ENCODE data around the gene INPP5A. TPM values are rescaled to one million over a fixed set of nuclear protein-coding genes. Genes with fewer than 3 reads are reported as not detected.

The INPP5A gene
- total and polyA plus RNA-seq, 4 donors, result 34.7 to 43.5 (median 41.2) TPM

GRCh38 chr10:132802694-132803320 lies 265.2 kb downstream of the INPP5A start:
- Histone ChIP-seq H3K9me3 (ENCODE audit: control insufficient read depth, insufficient read depth, low read length) (no peaks in the 10 kb centered on the region), H3K4me3 (ENCODE audit: low read depth, low read length) (no peak overlapping the region), H3K36me3 (ENCODE audit: control insufficient read depth, insufficient read depth, low read length) (no peaks in the 10 kb centered on the region), H3K4me1 (ENCODE audit: control insufficient read depth, insufficient read depth, low read length) (peaks cover 13% of the 10 kb centered on the region), H3K27ac (ENCODE audit: low read depth, low read length) (no peak overlapping the region), H3K27me3 (ENCODE audit: control insufficient read depth, insufficient read depth, low read length) (peaks cover 3% of the 10 kb centered on the region)
- DNase-seq (ENCODE audit: low read depth in 4 of 6, low spot score in 6 of 6), result no peak
- 80% methylated on average over 12 of the region's 16 CpGs for WGBS (ENCODE audit: insufficient coverage)

DNA sequence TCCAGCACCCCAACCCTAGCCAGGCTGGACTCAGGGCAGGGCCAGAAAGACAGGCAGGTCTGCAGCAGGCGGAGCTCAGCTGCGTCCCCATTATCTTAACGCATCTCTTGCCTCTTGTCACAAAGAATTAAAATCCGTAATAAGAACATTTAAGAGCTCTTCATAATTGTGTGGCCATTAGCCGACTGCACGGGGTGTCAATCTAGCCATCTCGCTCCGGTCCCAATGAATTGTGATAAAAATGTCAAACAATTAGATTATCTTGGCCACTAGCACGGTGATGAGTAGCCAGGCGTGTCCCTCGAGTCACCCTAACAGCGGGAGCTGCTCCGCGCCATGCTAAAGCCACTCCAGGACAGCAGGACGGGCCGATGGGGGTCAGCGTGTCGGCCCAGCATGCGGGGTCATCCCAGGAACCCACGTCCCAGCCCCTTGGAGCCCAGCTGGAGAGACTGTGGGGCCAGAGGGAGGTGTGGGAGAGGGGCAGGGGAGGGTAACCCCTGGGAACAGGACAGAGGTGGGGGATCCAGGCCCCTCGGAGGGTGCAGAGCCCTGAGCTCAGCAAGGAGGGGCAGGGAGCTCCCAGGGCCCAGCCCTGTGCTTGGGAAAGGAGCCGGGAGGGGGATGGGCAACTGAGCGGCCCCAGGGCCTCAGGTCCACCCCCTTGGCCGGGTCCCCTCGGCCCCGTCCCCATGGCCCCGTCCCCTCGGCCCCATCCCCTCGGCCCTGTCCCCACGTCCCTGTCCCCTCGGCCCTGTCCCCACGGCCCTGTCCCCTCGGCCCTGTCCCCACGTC lies 266.0 kb downstream of the INPP5A start:
- DNase-seq (ENCODE audit: low read depth in 4 of 6, low spot score in 6 of 6), result peak in 1 of 6 donors; percentile 33
- whole genome bisulfite sequencing (ENCODE audit: insufficient coverage), result 79% methylated on average over 31 of the region's 34 CpGs
- Histone ChIP-seq H3K36me3 (ENCODE audit: control insufficient read depth, insufficient read depth, low read length) (peaks cover 4% of the 10 kb centered on the region), H3K9me3 (ENCODE audit: control insufficient read depth, insufficient read depth, low read length) (no peaks in the 10 kb centered on the region), H3K27ac (ENCODE audit: low read depth, low read length) (no peak overlapping the region), H3K4me3 (ENCODE audit: low read depth, low read length) (no peak overlapping the region), H3K4me1 (ENCODE audit: control insufficient read depth, insufficient read depth, low read length) (peaks cover 19% of the 10 kb centered on the region), H3K27me3 (ENCODE audit: control insufficient read depth, insufficient read depth, low read length) (peaks cover 3% of the 10 kb centered on the region)

DNA sequence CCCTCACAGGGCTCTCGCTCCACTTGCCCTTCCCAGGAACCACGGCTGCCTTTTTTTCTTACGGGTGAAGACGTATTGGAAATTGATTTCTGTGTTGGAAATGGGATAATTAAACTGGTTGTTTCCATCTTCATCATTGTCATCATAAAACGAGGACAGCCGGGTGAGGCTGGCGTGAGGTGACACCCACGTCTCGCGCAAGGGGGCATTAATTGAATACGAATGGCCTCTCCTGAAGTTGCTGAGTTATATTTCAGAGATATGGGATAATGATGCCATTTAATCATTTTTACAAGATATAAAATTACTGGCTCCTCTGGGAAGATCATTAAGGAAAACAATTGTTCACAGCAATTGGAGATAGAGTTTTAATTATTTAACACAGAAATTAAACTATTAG lies 266.7 kb downstream of the INPP5A start:
- Histone ChIP-seq H3K27me3 (ENCODE audit: control insufficient read depth, insufficient read depth, low read length) (peaks cover 3% of the 10 kb centered on the region), H3K36me3 (ENCODE audit: control insufficient read depth, insufficient read depth, low read length) (peaks cover 8% of the 10 kb centered on the region), H3K9me3 (ENCODE audit: control insufficient read depth, insufficient read depth, low read length) (no peaks in the 10 kb centered on the region), H3K4me1 (ENCODE audit: control insufficient read depth, insufficient read depth, low read length) (peaks cover 19% of the 10 kb centered on the region), H3K4me3 (ENCODE audit: low read depth, low read length) (no peak overlapping the region), H3K27ac (ENCODE audit: low read depth, low read length) (no peak overlapping the region)
- peak in 1 of 6 donors; percentile 67 for DNase-seq (ENCODE audit: low read depth in 4 of 6, low spot score in 6 of 6)
- WGBS (ENCODE audit: insufficient coverage), result 56% methylated on average over 3 of the region's 11 CpGs

DNA sequence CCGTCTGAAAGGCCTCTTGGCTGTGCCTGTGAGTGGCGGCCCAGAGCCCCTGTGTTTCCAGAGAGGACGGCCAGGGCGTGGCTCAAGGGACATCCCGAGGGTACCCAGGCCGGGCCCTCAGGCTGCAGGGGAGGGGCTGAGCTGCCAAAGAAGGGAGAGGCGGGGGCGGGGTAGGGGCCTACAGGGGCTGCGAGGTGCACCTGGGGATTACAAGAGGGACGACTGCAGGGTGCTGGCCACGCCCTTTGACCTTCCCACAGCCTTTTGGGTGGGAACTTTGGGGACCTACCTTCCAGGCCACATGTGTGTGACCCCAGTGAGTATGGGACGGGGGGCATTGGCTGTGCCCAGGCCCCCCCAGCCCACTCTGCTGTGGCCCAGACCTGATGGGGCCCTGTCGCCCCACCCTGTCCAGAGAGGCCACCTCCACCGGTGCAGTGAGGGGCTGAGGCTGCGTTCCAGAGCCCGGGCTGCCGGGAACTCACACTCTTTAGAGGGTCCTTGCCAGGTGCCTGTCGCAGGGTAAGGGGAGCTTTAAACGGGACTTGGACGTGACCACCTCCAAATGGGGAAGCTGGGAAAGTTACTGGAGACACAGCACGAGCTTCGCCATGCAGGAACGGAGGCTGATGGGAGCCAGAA lies 267.3 kb downstream of the INPP5A start:
- no peak for DNase-seq (ENCODE audit: low read depth in 4 of 6, low spot score in 6 of 6)
- no peaks in the 10 kb centered on the region for H3K9me3 ChIP-seq (ENCODE audit: control insufficient read depth, insufficient read depth, low read length)
- H3K27ac ChIP-seq (ENCODE audit: low read depth, low read length), result no peak overlapping the region
- H3K36me3 ChIP-seq (ENCODE audit: control insufficient read depth, insufficient read depth, low read length), result peaks cover 8% of the 10 kb centered on the region
- H3K27me3 ChIP-seq (ENCODE audit: control insufficient read depth, insufficient read depth, low read length), result peaks cover 3% of the 10 kb centered on the region
- 70% methylated on average over 19 of the region's 23 CpGs for WGBS (ENCODE audit: insufficient coverage)
- peaks cover 19% of the 10 kb centered on the region for H3K4me1 ChIP-seq (ENCODE audit: control insufficient read depth, insufficient read depth, low read length)
- H3K4me3 ChIP-seq (ENCODE audit: low read depth, low read length), result no peak overlapping the region

- Histone ChIP-seq H3K4me1 (ENCODE audit: control insufficient read depth, insufficient read depth, low read length) (peaks cover 19% of the 10 kb centered on the region), H3K4me3 (ENCODE audit: low read depth, low read length) (no peak overlapping the region), H3K27ac (ENCODE audit: low read depth, low read length) (no peak overlapping the region), H3K9me3 (ENCODE audit: control insufficient read depth, insufficient read depth, low read length) (no peaks in the 10 kb centered on the region), H3K27me3 (ENCODE audit: control insufficient read depth, insufficient read depth, low read length) (peaks cover 3% of the 10 kb centered on the region), H3K36me3 (ENCODE audit: control insufficient read depth, insufficient read depth, low read length) (peaks cover 11% of the 10 kb centered on the region)
- DNase-seq (ENCODE audit: low read depth in 4 of 6, low spot score in 6 of 6), result no peak
- WGBS (ENCODE audit: insufficient coverage), result 57% methylated on average over 19 of the region's 21 CpGs
Observed at GRCh38 chr10:132805599-132805998, 268.0 kb downstream of the INPP5A start.

DNA sequence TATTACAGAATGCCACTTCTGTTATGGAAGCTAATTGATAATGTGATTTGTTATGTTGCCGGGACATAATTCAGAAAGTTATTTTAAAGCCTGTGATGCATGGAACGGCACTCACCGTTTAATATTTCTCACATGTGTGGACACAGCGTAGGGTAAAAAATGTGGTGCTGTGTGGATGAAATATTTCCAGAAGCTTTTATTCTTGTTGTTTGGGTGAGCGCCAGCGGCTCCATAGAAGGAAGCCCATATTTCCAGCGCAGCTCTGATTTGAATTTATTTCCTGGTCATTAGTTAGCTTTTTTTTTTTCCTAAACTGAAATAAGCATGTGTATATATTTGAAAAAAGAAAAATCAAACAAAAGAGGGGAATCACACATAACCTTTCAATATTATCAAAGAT lies 268.5 kb downstream of the INPP5A start:
- Histone ChIP-seq H3K9me3 (ENCODE audit: control insufficient read depth, insufficient read depth, low read length) (no peaks in the 10 kb centered on the region), H3K36me3 (ENCODE audit: control insufficient read depth, insufficient read depth, low read length) (peaks cover 13% of the 10 kb centered on the region)

DNA sequence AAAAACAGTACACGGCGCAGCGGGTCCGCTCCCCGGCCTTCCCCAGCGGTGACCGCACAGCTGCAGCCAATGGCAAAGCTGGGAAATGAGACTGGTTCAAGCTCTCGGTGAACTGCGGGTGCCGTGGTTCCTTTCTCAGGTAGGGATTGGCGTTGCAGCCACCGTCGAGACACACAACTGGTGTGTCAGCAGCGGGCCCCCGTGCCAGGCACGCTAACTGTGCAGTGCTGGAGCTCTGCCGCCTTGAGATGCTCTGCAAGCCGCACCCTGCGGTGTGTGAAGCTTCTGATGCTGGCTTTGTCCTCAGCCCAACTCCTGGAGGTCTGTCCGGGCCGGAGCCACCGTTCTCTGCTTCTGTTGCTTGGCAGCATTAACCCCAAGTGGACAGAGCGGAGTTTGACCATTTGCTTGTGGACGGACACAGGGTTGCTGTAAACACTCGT lies 269.0 kb downstream of the INPP5A start:
- Histone ChIP-seq H3K27ac (ENCODE audit: low read depth, low read length) (no peak overlapping the region), H3K36me3 (ENCODE audit: control insufficient read depth, insufficient read depth, low read length) (peaks cover 13% of the 10 kb centered on the region), H3K27me3 (ENCODE audit: control insufficient read depth, insufficient read depth, low read length) (peaks cover 3% of the 10 kb centered on the region), H3K4me1 (ENCODE audit: control insufficient read depth, insufficient read depth, low read length) (peaks cover 19% of the 10 kb centered on the region), H3K9me3 (ENCODE audit: control insufficient read depth, insufficient read depth, low read length) (no peaks in the 10 kb centered on the region), H3K4me3 (ENCODE audit: low read depth, low read length) (no peak overlapping the region)
- WGBS (ENCODE audit: insufficient coverage), result 77% methylated on average over 25 of the region's 25 CpGs
- DNase-seq (ENCODE audit: low read depth in 4 of 6, low spot score in 6 of 6), result no peak

More for the DNA sequence above, 268.5 kb downstream of the INPP5A start:
- Histone ChIP-seq H3K27me3 (ENCODE audit: control insufficient read depth, insufficient read depth, low read length) (peaks cover 3% of the 10 kb centered on the region), H3K27ac (ENCODE audit: low read depth, low read length) (no peak overlapping the region), H3K4me1 (ENCODE audit: control insufficient read depth, insufficient read depth, low read length) (peaks cover 19% of the 10 kb centered on the region), H3K4me3 (ENCODE audit: low read depth, low read length) (no peak overlapping the region)
- 93% methylated on average over 5 of the region's 7 CpGs for WGBS (ENCODE audit: insufficient coverage)
- peak in 1 of 6 donors; percentile 70 for DNase-seq (ENCODE audit: low read depth in 4 of 6, low spot score in 6 of 6)

DNA sequence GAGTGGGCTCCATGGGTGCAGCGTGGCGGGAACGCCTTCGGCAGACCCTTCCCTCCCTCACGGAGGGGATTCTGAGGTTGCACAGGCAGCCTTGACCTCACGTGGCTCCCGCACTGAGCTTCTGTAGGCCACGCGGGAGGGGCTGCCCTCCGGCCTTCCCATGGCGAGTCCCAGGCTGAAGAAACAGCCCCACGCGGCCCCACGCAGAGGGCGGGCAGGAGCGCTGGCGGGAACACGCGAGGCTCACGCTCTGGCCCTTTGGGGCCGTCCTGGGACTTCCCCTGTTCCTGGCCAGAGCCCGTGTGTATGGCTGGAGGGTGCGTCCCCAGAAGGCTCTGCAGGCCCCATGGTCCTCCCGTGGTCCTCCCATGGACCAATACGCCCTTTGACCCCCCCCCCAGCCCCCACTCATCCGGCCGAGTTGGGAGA lies 270.0 kb downstream of the INPP5A start:
- Histone ChIP-seq H3K27me3 (ENCODE audit: control insufficient read depth, insufficient read depth, low read length) (peaks cover 3% of the 10 kb centered on the region), H3K9me3 (ENCODE audit: control insufficient read depth, insufficient read depth, low read length) (no peaks in the 10 kb centered on the region), H3K4me3 (ENCODE audit: low read depth, low read length) (no peak overlapping the region), H3K36me3 (ENCODE audit: control insufficient read depth, insufficient read depth, low read length) (peaks cover 13% of the 10 kb centered on the region), H3K27ac (ENCODE audit: low read depth, low read length) (no peak overlapping the region), H3K4me1 (ENCODE audit: control insufficient read depth, insufficient read depth, low read length) (peaks cover 19% of the 10 kb centered on the region)
- WGBS (ENCODE audit: insufficient coverage), result 93% methylated on average over 22 of the region's 27 CpGs
- no peak for DNase-seq (ENCODE audit: low read depth in 4 of 6, low spot score in 6 of 6)

GRCh38 chr10:132808383-132809231 lies 271.0 kb downstream of the INPP5A start:
- Histone ChIP-seq H3K36me3 (ENCODE audit: control insufficient read depth, insufficient read depth, low read length) (peaks cover 13% of the 10 kb centered on the region), H3K4me1 (ENCODE audit: control insufficient read depth, insufficient read depth, low read length) (peaks cover 17% of the 10 kb centered on the region), H3K9me3 (ENCODE audit: control insufficient read depth, insufficient read depth, low read length) (no peaks in the 10 kb centered on the region), H3K27me3 (ENCODE audit: control insufficient read depth, insufficient read depth, low read length) (no peaks in the 10 kb centered on the region), H3K27ac (ENCODE audit: low read depth, low read length) (no peak overlapping the region), H3K4me3 (ENCODE audit: low read depth, low read length) (no peak overlapping the region)
- no peak for DNase-seq (ENCODE audit: low read depth in 4 of 6, low spot score in 6 of 6)
- WGBS (ENCODE audit: insufficient coverage), result 56% methylated on average over 42 of the region's 42 CpGs
